Activated CD4-positive, CD25-positive, alpha-beta regulatory T cell treated with anti-CD3 and anti-CD28 coated beads, Interleukin-2, amount 50 U/mL, for 72 hours (primary cell): Measurements from ENCODE around the gene SDCCAG8.

ENCODE experiments used
- DNase-seq: peaks from one replicate; pipeline ENCODE4 v3.0.0; 2021

The SDCCAG8 gene

DNA sequence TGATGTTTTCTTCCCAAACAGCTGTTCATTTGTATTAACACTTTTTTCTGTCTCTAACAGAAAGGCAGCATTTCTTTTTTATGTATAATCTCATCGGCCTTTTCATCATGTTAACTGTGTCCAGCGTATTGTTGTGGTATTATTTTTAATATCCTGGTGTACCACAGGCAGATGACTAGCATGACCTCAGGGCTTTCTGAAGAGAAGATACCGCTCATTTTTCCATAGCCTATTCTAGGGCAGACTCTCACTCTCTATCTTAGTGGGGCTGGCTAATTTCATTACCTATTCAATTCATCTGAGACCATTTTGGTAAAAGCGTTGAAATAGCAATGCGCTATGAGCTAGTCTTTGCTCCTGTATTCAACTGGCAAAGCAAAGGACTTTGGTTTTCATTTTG lies 209.9 kb downstream of the SDCCAG8 start:
- DNase-seq = no peak

- no peak for DNase-seq
Observed at GRCh38 chr1:243469497-243469896, 213.7 kb downstream of the SDCCAG8 start.

DNA sequence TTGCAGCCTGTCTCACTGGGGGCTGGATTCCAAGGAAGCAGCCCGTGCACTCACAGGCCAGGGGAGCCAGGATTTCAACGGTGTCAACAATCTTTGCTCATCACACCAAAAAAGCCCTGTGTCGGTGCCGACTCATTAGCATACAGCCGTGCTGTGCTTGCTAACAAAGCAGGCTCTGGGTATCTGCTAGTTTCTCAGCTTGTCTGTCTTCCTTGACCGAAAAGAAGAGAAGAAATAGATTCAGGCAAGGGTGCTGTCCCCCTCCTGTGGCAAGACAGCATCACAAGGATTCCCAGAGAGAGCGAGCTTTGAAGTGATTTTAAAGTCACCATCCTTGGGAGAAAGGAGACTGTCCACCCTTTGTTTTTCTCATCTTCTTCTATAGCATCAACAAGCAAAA lies 214.7 kb downstream of the SDCCAG8 start:
- no peak for DNase-seq

DNA sequence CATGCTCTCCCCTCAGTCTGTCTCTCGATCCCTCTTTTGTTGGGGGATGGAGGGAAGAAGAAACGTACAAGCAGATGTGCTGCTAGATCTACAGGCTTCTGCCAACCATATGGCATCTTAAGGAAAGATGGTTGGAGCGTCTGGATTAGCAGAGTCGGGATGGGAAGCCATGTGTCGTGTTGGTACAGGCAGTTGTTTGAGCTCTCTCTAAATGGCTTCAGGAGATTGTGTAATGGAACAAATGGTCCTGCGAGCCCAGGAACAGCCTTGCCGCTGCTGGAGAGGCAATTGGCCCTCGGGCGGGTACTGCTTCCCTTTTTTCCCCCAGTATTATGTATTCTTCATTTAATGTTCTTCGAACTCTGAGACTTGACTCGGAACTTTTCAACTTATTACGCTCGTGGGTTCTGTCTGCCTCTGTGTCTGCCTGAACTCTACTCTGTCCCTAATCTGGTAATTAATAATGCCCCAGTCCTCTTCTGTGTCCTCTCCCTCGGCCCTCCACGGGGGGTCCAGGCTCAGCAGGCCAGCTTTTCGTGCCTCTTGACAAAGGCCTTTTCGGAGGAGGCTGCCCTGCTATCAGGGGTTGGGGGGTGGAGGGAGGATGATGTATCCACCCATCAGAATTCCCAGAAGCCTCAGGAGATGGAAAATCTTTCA lies 215.3 kb downstream of the SDCCAG8 start:
- no peak for DNase-seq

DNA sequence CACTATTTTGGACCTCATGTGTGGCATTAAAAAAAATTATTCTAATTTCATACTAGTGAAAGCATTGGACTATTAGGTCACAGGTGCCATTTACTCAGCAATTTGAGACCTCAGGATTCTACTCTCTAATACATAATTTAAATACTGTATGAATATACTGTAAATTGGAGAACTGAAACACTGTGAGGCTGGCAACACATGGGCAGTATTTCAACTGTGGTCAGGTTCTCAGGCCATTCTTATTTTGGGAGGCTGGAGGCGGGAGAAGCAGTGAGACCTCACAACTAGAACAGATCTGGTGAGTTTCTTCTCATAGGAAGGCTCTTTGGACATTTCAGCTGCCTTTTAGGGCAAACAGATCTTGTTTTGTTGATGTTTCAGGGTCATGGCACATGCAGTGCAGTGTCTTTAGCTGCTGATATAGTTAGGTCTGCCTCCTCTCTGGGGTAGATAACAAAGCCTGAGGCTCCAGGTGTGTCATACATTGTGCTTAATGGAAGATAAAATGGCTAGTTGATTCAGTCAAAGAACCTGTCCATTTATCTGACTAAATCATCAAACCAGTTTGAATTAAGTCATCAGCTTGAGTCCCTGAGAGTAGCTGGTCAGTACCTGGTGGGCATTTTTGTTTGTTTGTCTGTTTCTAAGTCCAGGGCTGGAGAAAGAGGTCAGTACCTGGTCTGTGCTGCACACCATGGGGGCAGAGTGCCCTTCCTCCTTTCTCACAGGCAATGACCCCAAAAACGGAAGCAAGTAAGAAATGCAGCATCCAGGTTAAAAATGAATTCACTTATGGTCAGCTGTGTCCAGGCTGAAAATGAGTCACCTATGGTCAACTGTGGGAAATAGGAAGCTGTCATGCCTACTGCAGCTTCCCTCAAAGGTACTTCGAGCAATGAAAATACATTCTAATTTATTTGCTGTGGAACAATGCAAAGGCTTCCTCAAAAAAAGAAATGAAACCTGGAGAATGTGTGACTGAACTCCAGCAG lies 216.2 kb downstream of the SDCCAG8 start:
- DNase-seq = no peak

DNA sequence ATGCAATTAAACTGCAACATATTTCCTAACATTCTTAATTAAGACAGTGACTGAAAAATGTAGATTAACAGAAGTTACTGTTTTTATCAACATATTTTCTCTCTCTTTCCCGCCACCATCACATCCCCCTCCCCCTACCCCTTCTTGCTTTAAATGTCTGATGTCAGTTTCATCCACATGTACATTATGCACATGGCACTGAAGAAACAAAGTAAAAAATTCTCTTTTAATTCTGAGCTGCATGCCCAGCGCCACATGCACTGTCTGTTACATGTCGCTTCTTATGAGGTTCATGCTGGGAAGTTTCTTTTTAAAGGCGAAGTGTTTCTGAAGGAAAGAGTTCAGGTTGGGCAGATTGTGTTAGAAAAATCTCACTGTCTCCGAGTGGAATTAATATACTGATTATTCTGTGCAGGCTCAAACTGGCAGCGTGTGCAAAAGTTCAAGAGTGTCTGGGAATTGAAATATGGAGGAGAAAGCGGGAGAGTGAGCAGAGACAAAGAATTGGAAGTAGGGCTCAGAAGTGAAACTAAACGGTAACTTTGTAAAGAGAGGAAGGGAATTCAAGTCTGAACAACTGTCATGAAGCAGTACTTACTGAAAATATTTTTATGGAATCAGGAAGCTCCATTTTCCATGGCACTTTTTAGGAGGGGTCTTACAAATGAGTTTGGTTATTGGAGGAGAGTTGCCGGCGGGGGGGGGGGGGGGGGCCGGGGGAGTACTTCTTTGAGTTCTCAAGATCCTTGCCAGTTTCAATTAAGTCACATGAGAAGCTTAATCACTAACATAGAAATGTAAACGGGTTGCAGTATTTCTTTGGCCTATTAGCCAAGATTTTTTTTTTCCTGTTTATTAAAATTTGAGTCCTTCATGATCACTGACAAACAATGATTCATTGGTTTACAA lies 217.6 kb downstream of the SDCCAG8 start:
- no peak for DNase-seq

- no peak for DNase-seq
Observed at GRCh38 chr1:243474136-243474881, 218.5 kb downstream of the SDCCAG8 start.

- no peak for DNase-seq
Observed at GRCh38 chr1:243474906-243475305, 219.1 kb downstream of the SDCCAG8 start.

DNA sequence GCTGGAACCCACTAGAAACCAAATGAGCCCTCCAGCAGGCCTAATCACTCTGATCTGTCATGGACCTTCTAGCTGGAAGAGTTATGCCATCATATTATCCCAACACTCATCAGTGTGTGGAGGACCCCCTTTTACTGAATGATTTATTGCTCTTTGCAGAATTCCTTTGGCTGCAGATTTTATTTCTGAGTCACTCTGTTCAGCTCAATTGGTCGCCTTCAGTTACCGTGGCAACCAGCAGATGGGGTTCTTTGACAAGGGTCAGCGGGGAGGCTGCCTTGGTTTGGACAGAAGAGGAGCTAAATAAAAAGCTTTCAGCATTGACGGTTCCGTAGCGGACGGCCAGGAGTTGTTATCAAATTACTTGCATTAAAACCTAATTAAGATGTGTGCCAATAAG lies 220.1 kb downstream of the SDCCAG8 start:
- DNase-seq = no peak

DNA sequence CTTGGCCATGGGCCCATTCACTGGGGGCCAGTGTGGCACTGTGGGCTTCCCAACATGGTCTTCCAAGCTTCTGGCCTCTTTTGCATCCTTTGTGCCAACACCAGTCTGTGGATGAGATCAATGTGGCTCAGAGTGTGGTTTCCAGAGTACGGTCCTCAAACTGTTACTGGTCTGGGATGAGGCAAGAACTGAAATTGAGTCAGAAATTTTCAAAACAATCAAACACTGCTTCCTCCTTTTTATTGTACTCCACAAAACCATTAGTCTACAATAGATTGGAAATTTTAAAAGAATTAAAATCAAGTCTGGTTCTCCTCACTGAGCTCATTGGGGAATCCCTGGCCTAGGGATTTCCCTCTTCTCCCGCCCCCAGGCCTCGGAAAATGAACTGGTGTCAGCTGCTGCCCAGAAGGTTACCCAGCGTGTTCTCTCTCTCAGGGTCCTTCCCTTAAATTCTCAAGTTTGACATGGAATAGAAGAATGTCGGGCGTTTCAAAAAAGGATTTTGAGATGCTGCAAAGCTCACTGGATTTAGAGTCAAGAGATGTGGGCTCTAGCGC lies 222.0 kb downstream of the SDCCAG8 start:
- no peak for DNase-seq

- no peak for DNase-seq
Observed at GRCh38 chr1:243481101-243481500, 225.3 kb downstream of the SDCCAG8 start.

DNA sequence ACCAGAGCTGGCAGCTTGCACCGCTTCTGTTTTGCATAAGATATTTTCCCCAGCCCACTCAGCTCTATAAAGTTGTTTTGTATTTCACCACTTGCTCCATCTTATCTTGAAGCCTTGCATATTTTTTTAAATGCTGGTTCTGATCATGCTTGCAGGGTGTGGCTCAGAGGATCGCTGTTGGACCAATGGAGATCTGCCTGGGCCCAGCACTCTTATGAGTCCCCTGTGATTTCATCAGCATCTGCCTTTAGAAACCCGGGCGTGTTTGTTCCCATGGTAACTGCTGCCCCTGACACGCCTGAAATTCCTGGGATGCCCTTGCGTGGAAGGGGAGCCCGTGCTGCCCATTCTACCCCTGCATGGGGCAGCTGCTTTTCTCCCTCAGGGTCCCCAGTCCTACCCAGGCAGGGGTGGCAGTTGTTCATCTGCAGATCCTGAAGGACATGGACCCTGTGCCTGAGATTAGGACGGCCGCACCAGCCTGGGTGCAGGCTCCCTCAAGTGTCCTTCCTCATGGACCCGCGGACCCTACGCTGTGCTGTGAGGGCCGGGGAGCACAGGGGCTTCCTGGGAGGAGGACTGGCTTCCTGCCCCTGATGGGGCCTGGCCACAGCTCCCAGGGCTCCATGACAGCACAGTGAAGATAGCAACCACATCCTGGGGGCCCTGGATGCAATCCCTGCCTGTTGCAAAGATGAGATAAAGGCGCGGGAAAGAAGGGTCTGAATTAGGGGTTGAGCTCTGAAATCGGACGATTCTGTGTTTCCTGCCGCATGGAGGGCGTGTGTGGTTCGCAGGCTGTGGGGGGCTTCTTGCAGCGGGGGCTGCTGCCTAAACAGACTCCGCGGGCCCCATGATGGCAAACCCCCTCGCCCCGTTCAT lies 226.5 kb downstream of the SDCCAG8 start:
- no peak for DNase-seq

- DNase-seq = no peak
Observed at GRCh38 chr1:243483071-243483771, 227.4 kb downstream of the SDCCAG8 start.

- no peak for DNase-seq
Observed at GRCh38 chr1:243483952-243484351, 228.1 kb downstream of the SDCCAG8 start.

DNA sequence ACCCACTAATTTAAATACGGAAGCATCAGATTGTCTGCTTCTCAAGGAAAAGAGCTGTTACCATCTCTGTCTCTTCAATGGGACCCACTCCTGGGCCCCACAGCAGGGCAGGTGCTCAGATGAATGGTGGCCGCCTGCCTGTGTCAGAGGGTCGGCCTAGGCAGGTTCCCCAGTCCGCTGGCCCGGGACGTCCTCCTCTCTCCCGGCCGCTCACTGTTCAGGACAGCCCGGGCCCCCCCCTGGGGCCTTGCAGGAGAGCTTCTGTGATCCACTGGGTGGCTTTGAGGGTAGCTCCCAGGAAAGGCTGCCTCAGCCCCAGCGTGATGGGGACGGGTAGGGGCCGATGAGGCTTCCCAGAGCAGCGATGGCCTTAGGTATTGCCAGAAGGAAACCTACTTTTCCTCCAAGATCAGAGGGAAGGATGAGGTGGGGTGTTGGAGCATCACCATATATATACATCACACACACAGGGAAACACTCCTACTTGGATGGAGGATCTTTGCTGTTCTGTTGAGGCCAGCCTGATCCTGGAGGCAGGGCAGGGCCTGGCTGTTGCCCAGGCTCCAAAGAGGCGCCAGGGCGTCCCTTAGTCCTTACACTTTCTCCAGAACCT lies 231.3 kb downstream of the SDCCAG8 start:
- no peak for DNase-seq

- no peak for DNase-seq
Observed at GRCh38 chr1:243487649-243488227, 231.9 kb downstream of the SDCCAG8 start.

DNA sequence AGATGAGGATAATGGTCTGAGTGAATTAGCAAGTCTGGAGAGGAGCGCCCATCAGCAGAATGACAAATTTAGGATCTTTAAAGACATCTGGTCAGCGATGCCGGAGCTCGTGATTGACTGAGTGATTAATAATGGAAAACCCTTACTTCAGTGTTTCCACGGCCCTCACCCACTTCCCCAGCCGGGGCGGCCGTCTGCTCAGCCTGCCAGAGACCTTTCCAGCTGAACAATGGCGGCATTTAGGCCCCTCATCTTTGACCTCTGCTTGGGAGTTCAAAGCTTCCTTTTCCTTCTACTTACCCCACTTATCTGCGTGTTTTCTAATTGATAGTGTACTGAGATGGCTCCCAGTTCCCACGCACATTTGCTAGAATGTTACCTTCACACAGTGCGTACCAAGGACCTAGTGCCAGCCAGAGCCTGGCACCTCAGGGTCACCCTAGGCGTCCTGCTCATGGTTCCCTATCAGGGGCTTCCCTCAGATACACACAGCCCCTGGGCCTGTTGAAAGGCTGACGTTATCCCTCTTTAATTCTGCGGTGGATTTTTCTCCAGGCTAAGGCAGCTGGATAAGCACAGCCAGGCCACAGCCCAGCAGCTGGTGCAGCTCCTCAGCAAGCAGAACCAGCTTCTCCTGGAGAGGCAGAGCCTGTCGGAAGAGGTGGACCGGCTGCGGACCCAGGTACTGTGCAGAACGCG lies 232.8 kb downstream of the SDCCAG8 start:
- no peak for DNase-seq

GRCh38 chr1:243489158-243489527 lies 233.3 kb downstream of the SDCCAG8 start:
- DNase-seq = no peak
